PC-9 (cell line): Measurements from ENCODE around the gene C1QBP. TPM values are rescaled to one million over a fixed set of nuclear protein-coding genes. Genes with fewer than 3 reads are reported as not detected.

Experiments
- BruUV-seq: library from RNA; stranded (reverse); fragments of 400-500 nt; replicated peaks from 2 replicates; lab custom pipeline; 2021; lab: Mats Ljungman, UMichigan
- CTCF ChIA-PET: fragments of 300-600 bp; sonication (Branson Sonifier 250); formaldehyde crosslinking; loops from one replicate; lab custom pipeline; 2022; ENCODE audit warnings: antibody characterized with exemption; lab: Charles Lee
- POLR2A ChIA-PET: fragments of 300-600 bp; sonication (Branson Sonifier 250); formaldehyde crosslinking; loops from one replicate; lab custom pipeline; 2022; ENCODE audit warnings: antibody characterized with exemption; ENCODE audit not compliant: unreplicated experiment; lab: Charles Lee
- DNase-seq, 2 experiments: peaks; one replicate each; pipeline versions ENCODE4 v3.0.0 to v3.0.0-alpha.2; 2015 to 2022; ENCODE audit warnings: mixed read lengths in 1 of 2
- H2AFZ ChIP-seq: fragments of 200-600 bp; sonication (generic); 2 replicates; pipeline ENCODE4 v1.8.1; 2017; ENCODE audit warnings: antibody characterized with exemption
- H3F3A ChIP-seq: fragments of 200-600 bp; sonication (generic); 2 replicates; pipeline ENCODE4 v1.8.1; 2017; ENCODE audit warnings: antibody characterized with exemption, mild to moderate bottlenecking, low read depth; ENCODE audit not compliant: insufficient read depth
- H3K27ac ChIP-seq: fragments of 200-600 bp; sonication (generic); 2 replicates; pipeline ENCODE4 v1.6.1; 2016; ENCODE audit warnings: mixed run types
- H3K27me3 ChIP-seq: fragments of 200-600 bp; sonication (generic); 2 replicates; pipeline ENCODE4 v1.6.1; 2016; ENCODE audit warnings: low read depth, mixed run types; ENCODE audit not compliant: insufficient read depth
- H3K36me3 ChIP-seq: fragments of 200-600 bp; sonication (generic); 2 replicates; pipeline ENCODE4 v1.6.1; 2016; ENCODE audit warnings: low read depth, mixed run types
- H3K4me1 ChIP-seq: fragments of 200-600 bp; sonication (generic); replicated peaks from 2 replicates; pipeline ENCODE4 v1.6.1; 2016; ENCODE audit warnings: mixed run types; ENCODE audit not compliant: insufficient read depth
- H3K4me2 ChIP-seq: fragments of 200-600 bp; sonication (generic); 2 replicates; pipeline ENCODE4 v1.6.1; 2017; ENCODE audit warnings: mixed run types
- H3K4me3 ChIP-seq: fragments of 200-600 bp; sonication (generic); 2 replicates; pipeline ENCODE4 v1.6.1; 2016; ENCODE audit warnings: mixed run types
- H3K79me2 ChIP-seq: fragments of 200-600 bp; sonication (generic); 2 replicates; pipeline ENCODE4 v1.6.1; 2017; ENCODE audit warnings: low read depth, mixed run types
- H3K9me2 ChIP-seq: fragments of 200-600 bp; sonication (generic); 2 replicates; pipeline ENCODE4 v1.8.1; 2017; ENCODE audit warnings: mild to moderate bottlenecking; ENCODE audit not compliant: insufficient read depth
- H3K9me3 ChIP-seq: fragments of 200-600 bp; sonication (generic); 2 replicates; pipeline ENCODE4 v1.8.1; 2016; ENCODE audit warnings: low read depth; ENCODE audit not compliant: insufficient read depth
- H4K20me1 ChIP-seq: fragments of 200-600 bp; sonication (generic); 2 replicates; pipeline ENCODE4 v1.8.1; 2017; ENCODE audit not compliant: insufficient read depth
- EZH2 ChIP-seq: fragments of 200-600 bp; sonication (generic); IDR thresholded peaks from 2 replicates; pipeline ENCODE4 v1.8.0; 2017; ENCODE audit warnings: antibody characterized with exemption, low read depth
- intact Hi-C: fragments of 100-400 bp; cut with micrococcal nuclease; formaldehyde crosslinking; loops from one replicate; pipeline ENCODE4 v1.10.0; 2022; ENCODE audit not compliant: unreplicated experiment
- total RNA-seq: library from RNA; stranded (reverse); gene quantifications from 2 replicates; pipeline ENCODE4 v1.2.3, GENCODE V29; 2021
- TF ChIP-seq, protein P1 (sequence below): fragments of 200-600 bp; sonication (generic); conservative IDR thresholded peaks from 2 replicates; pipeline ENCODE4 v1.6.1; 2017; ENCODE audit warnings: mixed run types, antibody characterized with exemption, mild to moderate bottlenecking, moderate library complexity

The C1QBP gene
- total RNA-seq, 1 experiment from 2014 or later, result 230 TPM

- Histone ChIP-seq H3K4me2 (no peak overlapping the region), H3F3A (peaks cover 11% of the 10 kb centered on the region; the same call in 1 of the 2 replicates), H3K27me3 (no peaks in the 10 kb centered on the region), H2AFZ (no peak overlapping the region), H3K79me2 (peaks cover 31% of the 10 kb centered on the region), H3K36me3 (peaks cover 47% of the 10 kb centered on the region), H3K9me2 (no peaks in the 10 kb centered on the region), H4K20me1 (peaks cover 13% of the 10 kb centered on the region; the same call in 1 of the 2 replicates), H3K27ac (no peak overlapping the region), H3K4me3 (no peak overlapping the region), H3K9me3 (no peaks in the 10 kb centered on the region), H3K4me1 (peaks cover 7% of the 10 kb centered on the region; the same call in 1 of the 2 replicates)
- CTCF ChIA-PET, result no interaction called here
- POLR2A ChIA-PET, result no interaction called here
- no peak for TF ChIP-seq EZH2
- TF ChIP-seq, protein P1, sequence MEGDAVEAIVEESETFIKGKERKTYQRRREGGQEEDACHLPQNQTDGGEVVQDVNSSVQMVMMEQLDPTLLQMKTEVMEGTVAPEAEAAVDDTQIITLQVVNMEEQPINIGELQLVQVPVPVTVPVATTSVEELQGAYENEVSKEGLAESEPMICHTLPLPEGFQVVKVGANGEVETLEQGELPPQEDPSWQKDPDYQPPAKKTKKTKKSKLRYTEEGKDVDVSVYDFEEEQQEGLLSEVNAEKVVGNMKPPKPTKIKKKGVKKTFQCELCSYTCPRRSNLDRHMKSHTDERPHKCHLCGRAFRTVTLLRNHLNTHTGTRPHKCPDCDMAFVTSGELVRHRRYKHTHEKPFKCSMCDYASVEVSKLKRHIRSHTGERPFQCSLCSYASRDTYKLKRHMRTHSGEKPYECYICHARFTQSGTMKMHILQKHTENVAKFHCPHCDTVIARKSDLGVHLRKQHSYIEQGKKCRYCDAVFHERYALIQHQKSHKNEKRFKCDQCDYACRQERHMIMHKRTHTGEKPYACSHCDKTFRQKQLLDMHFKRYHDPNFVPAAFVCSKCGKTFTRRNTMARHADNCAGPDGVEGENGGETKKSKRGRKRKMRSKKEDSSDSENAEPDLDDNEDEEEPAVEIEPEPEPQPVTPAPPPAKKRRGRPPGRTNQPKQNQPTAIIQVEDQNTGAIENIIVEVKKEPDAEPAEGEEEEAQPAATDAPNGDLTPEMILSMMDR, result no peak
- intact Hi-C loops, result no loop called here
- no TSS peak for BruUV-seq
- DNase-seq, result no peak
Observed at GRCh38 chr17:5481451-5481850, 42.5 kb upstream of the C1QBP start.

DNA sequence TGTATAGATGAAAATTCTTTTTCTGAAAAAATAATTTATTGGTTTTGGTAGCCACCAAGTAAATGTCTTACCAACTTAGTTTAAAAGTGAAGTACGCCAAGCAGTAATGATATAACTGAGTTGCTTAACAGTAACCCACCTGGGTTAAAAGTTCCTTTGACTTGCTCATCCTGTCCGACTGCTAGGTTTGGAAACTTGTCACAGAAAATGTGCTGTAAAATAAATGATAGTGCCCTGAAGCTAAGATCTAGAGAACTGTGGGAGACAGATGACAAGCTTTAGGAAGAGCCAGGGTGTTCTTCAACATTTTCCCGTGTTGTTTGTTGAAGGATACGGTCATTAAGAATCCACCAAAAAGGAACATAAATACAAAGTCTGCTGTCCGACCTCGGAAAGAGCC is 42.0 kb upstream of the C1QBP start:
- no TSS peak for BruUV-seq
- CTCF ChIA-PET, result interaction anchor here (0.6 kb wide), 1 partner anchor 1272 kb away, joined by 3 read pairs; no protein-coding TSS in a partner anchor
- Histone ChIP-seq H3K4me3 (no peak overlapping the region), H3K27me3 (no peaks in the 10 kb centered on the region), H3K4me1 (peaks cover 7% of the 10 kb centered on the region; the same call in 1 of the 2 replicates), H3K36me3 (peaks cover 52% of the 10 kb centered on the region), H3K27ac (no peak overlapping the region), H3K79me2 (peaks cover 31% of the 10 kb centered on the region), H3K9me3 (no peaks in the 10 kb centered on the region), H3K4me2 (no peak overlapping the region), H3F3A (peaks cover 10% of the 10 kb centered on the region; the same call in 1 of the 2 replicates), H4K20me1 (peaks cover 15% of the 10 kb centered on the region; the same call in 1 of the 2 replicates), H2AFZ (no peak overlapping the region), H3K9me2 (no peaks in the 10 kb centered on the region)
- intact Hi-C loops, result no loop called here
- DNase-seq, result no peak
- POLR2A ChIA-PET, result no interaction called here
- TF ChIP-seq, protein P1, result no peak
- TF ChIP-seq EZH2, result no peak

- no peaks in the 10 kb centered on the region for H3K9me2 ChIP-seq
- ChIA-PET POLR2A (no interaction called here), CTCF (no interaction called here)
- no peaks in the 10 kb centered on the region for H3K9me3 ChIP-seq
- DNase-seq, result no peak
- intact Hi-C loops, result no loop called here
- H4K20me1 ChIP-seq, result peaks cover 15% of the 10 kb centered on the region; the same call in 1 of the 2 replicates
- TF ChIP-seq, protein P1, result no peak
- TF ChIP-seq EZH2, result no peak
- H3K27me3 ChIP-seq, result no peaks in the 10 kb centered on the region
- H3F3A ChIP-seq, result peaks cover 9% of the 10 kb centered on the region; the same call in 1 of the 2 replicates
- H3K4me3 ChIP-seq, result no peak overlapping the region
- no peak overlapping the region for H3K27ac ChIP-seq
- H2AFZ ChIP-seq, result no peak overlapping the region
- H3K79me2 ChIP-seq, result peaks cover 11% of the 10 kb centered on the region
- H3K36me3 ChIP-seq, result peaks cover 63% of the 10 kb centered on the region
- BruUV-seq, result no TSS peak
- no peak overlapping the region for H3K4me2 ChIP-seq
- H3K4me1 ChIP-seq, result no peaks in the 10 kb centered on the region
Observed at GRCh38 chr17:5478992-5479391, 40.0 kb upstream of the C1QBP start.
